Astrocyte of the spinal cord (primary cell): ENCODE data around the gene MXD3.
"Not testable (repeated sequence)": the region's sequence is repeated elsewhere in the genome, so short reads cannot be mapped to it uniquely, and the experiment has no call there.

Experiments used
- DNase-seq: peaks from one replicate; pipeline ENCODE4 v3.0.0; 2011; ENCODE audit warnings: low read depth, low spot score
- H3K4me3 ChIP-seq: 2 replicates; pipeline ENCODE4 v1.5.1; 2011; ENCODE audit warnings: low read depth, mild to moderate bottlenecking, low read length, moderate library complexity
- CTCF ChIP-seq: IDR thresholded peaks from 2 replicates; pipeline ENCODE4 v1.5.1; 2012; ENCODE audit warnings: low read depth, mild to moderate bottlenecking, low read length, inconsistent platforms
- in situ Hi-C: cut with HindIII; loops from 2 replicates; pipeline ENCODE4 v1.10.0; 2017; ENCODE audit warnings: low sequenced_read_pairs

Gene MXD3

GRCh38 chr5:177311723-177312648 lies at the start of gene MXD3:
TSS of gene MXD3 (minus strand) at chr5:177311898. CDS start at chr5:177311830, 68 bp downstream.
- H3K4me3 ChIP-seq = peak within 1 kb of the TSS; percentile 63
- no peak for TF ChIP-seq CTCF
- DNase-seq = peak; percentile 96
- in situ Hi-C loops = no loop called here

DNA sequence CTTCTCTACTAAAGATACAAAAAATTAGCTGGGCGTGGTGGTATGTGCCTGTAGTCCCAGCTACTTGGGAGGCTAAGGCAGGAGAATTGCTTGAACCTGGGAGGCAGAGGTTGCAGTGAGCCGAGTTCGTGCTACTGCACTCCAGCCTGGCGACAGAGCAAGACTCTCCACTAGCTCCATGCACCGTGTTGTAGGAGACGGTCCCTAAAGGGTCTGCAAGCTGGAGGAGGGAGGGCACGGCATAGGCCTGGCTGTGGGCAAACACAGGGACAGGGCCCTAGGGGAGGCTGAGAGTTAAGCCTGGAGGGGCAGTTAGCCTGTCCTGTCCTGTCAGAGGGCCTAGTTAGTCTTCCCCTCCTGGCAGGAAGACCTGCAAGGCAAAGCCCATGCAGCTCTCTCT lies 49.0 kb upstream of the MXD3 start:
- in situ Hi-C loops, H3K4me3 ChIP-seq, DNase-seq: not testable (repeated sequence)

DNA sequence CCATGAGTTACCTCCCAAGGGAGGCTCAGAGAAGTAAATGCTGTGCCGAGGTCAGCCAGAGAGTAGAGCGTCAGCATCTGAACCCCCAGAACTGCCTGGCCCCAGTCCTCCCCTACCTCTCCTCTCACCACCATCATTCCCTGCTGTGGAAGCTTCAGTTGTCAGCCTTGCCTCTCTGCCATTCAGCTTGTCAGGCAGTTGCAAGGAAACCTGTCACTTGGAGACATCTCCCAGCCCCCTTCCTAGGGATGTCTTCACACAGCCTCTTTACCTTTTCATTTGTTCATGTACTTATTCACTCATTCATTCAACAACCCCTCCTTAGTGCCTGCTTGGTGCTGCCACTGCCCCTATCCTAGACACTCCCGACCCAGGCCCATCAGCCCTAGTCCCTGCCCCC lies 48.2 kb upstream of the MXD3 start:
- no peak for TF ChIP-seq CTCF
- no peak for DNase-seq
- in situ Hi-C loops = no loop called here
- H3K4me3 ChIP-seq = no peak overlapping the region

DNA sequence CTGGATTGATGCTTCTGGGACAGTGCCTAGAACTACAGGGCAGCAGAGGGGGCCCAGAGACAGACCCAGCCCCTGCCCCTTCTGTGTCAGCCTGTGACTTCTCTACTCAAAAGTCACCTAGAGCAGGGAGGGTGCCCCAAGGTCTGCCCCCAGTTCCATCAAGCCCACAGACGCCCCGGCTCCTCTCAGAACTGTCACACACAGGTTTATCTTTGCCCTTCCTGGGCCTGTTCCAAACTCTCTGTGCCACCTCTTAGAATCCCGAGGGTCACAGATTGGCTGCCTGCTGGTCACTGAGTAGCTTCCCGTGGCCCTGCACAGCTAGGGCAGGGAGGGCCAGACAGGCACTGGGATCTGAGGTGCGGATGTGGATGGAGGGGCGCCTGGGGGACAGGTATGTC lies 47.8 kb upstream of the MXD3 start:
- DNase-seq = no peak
- no peak for TF ChIP-seq CTCF
- in situ Hi-C loops = no loop called here
- no peak overlapping the region for H3K4me3 ChIP-seq

- in situ Hi-C loops = no loop called here
- no peak for DNase-seq
- TF ChIP-seq CTCF = no peak
- no peak overlapping the region for H3K4me3 ChIP-seq
Observed at GRCh38 chr5:177358370-177358819, 46.7 kb upstream of the MXD3 start.

GRCh38 chr5:177357459-177358351 lies 46.0 kb upstream of the MXD3 start, which contains the start of gene RGS14:
TSS of gene RGS14 (plus strand) at chr5:177357924. CDS start at chr5:177358025, 101 bp downstream.
- in situ Hi-C loops = no loop called here
- TF ChIP-seq CTCF = no peak
- DNase-seq = peak; percentile 18
- H3K4me3 ChIP-seq = no peak within 1 kb of the TSS

- H3K4me3 ChIP-seq = no peak overlapping the region
- in situ Hi-C loops = no loop called here
- DNase-seq = no peak
- no peak for TF ChIP-seq CTCF
Observed at GRCh38 chr5:177357146-177357458, 45.4 kb upstream of the MXD3 start.
